HEK293T (cell line): Measurements from ENCODE around the gene NFE2L3.

Source experiments
- ARNT ChIP-seq: fragments of 450-650 bp; IDR thresholded peaks from 2 replicates; pipeline ENCODE4 v1.6.1; 2017; ENCODE audit warnings: mild to moderate bottlenecking
- BHLHE40 ChIP-seq: fragments of 450-650 bp; IDR thresholded peaks from 2 replicates; pipeline ENCODE4 v1.6.1; 2016; ENCODE audit warnings: mild to moderate bottlenecking, moderate library complexity, borderline replicate concordance
- CTBP1 ChIP-seq: fragments of 450-650 bp; IDR thresholded peaks from 2 replicates; pipeline ENCODE4 v1.6.1; 2016; ENCODE audit warnings: borderline replicate concordance
- ELF4 ChIP-seq: fragments of 450-650 bp; IDR thresholded peaks from 2 replicates; pipeline ENCODE4 v1.6.1; 2017; ENCODE audit warnings: antibody characterized with exemption
- FOXK2 ChIP-seq: fragments of 450-650 bp; IDR thresholded peaks from 2 replicates; pipeline ENCODE4 v1.6.1; 2016; ENCODE audit warnings: mild to moderate bottlenecking
- FOXM1 ChIP-seq: fragments of 450-650 bp; IDR thresholded peaks from 2 replicates; pipeline ENCODE4 v1.6.1; 2017; ENCODE audit warnings: mild to moderate bottlenecking, borderline replicate concordance
- HDGF ChIP-seq: fragments of 450-650 bp; IDR thresholded peaks from 2 replicates; pipeline ENCODE4 v1.6.1; 2017; ENCODE audit warnings: antibody characterized with exemption, borderline replicate concordance
- L3MBTL2 ChIP-seq: fragments of 450-650 bp; conservative IDR thresholded peaks from 2 replicates; pipeline ENCODE4 v1.6.1; 2016; ENCODE audit warnings: mild to moderate bottlenecking
- NFRKB ChIP-seq: fragments of 450-650 bp; IDR thresholded peaks from 2 replicates; pipeline ENCODE4 v1.6.1; 2016; ENCODE audit warnings: mild to moderate bottlenecking, moderate library complexity
- SP1 ChIP-seq: fragments of 450-650 bp; IDR thresholded peaks from 2 replicates; pipeline ENCODE4 v1.6.1; 2017
- SUZ12 ChIP-seq: fragments of 450-650 bp; IDR thresholded peaks from 2 replicates; pipeline ENCODE4 v1.6.1; 2016; ENCODE audit warnings: mild to moderate bottlenecking
- TARDBP ChIP-seq: fragments of 450-650 bp; IDR thresholded peaks from 2 replicates; pipeline ENCODE4 v1.6.1; 2016
- TF ChIP-seq, protein P1 (sequence below): fragments of 450-650 bp; IDR thresholded peaks from 2 replicates; pipeline ENCODE4 v1.6.1; 2016

DNA sequence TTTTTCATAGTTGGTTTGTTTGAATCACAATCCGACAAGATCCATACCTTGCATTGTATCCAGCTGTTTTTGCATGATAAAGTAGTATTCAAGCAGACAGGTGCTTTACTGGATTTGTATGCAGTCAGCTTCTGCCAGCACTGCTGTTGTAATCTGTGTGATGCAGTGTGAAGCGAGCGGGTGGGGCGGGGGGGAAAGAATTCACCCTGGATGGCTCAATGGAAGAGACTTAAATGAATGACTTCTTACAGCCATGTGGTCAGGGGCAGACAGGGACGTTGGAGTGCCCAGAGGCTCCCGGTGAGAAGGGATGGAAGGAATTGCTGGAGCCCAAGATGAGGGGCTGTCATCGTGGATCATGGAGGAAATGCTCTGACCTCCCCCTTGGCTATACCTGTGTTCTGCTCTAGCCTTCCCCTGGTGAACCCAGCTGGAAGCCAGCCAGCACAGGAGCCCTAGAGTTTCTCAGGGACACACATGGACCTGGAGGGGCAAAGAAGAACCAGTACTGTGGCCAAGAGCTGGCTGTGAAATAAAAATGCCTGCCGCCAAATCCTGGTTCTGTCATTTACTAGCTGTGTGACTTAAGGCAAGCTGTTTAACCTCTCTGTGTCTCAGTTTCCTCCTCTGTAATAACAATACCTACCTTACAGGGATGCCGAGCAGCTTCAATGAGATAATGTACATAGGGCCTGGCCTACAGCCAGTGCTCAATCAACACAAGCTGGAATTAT is 14.1 kb downstream of the NFE2L3 start:
- no peak for TF ChIP-seq BHLHE40
- no peak for TF ChIP-seq TARDBP
- TF ChIP-seq HDGF = no peak
- TF ChIP-seq SUZ12 = no peak
- no peak for TF ChIP-seq ARNT
- TF ChIP-seq SP1 = no peak
- TF ChIP-seq FOXM1 = no peak
- TF ChIP-seq FOXK2 = no peak
- TF ChIP-seq, protein P1, sequence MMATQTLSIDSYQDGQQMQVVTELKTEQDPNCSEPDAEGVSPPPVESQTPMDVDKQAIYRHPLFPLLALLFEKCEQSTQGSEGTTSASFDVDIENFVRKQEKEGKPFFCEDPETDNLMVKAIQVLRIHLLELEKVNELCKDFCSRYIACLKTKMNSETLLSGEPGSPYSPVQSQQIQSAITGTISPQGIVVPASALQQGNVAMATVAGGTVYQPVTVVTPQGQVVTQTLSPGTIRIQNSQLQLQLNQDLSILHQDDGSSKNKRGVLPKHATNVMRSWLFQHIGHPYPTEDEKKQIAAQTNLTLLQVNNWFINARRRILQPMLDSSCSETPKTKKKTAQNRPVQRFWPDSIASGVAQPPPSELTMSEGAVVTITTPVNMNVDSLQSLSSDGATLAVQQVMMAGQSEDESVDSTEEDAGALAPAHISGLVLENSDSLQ = no peak
- TF ChIP-seq NFRKB = no peak
- no peak for TF ChIP-seq CTBP1
- no peak for TF ChIP-seq L3MBTL2
- TF ChIP-seq ELF4 = no peak
